Caco-2 (cell line): ENCODE measurements around the gene KLRD1. TPM values are rescaled to one million over a fixed set of nuclear protein-coding genes. Genes with fewer than 3 reads are reported as not detected.

Source experiments
- BruUV-seq: library from RNA; stranded (reverse); fragments of 400-500 nt; replicated peaks from 2 replicates; lab custom pipeline; 2021; lab: Mats Ljungman, UMichigan
- CTCF ChIA-PET: fragments of 300-600 bp; sonication (Branson Sonifier 250); formaldehyde crosslinking; loops from one replicate; lab custom pipeline; 2022; ENCODE audit warnings: antibody characterized with exemption; lab: Charles Lee
- POLR2A ChIA-PET: fragments of 300-600 bp; sonication (Branson Sonifier 250); formaldehyde crosslinking; loops from one replicate; lab custom pipeline; 2022; ENCODE audit warnings: antibody characterized with exemption; lab: Charles Lee
- DNase-seq, 2 experiments: peaks; one replicate each; pipeline versions ENCODE4 v3.0.0 to v3.0.0-alpha.2; 2020 to 2022
- H3K27me3 ChIP-seq: replicated peaks from 2 replicates; pipeline ENCODE4 v1.6.0; 2011; ENCODE audit warnings: low read length; ENCODE audit not compliant: control insufficient read depth, insufficient read depth
- H3K36me3 ChIP-seq: 2 replicates; pipeline ENCODE4 v1.5.1; 2011; ENCODE audit warnings: low read length; ENCODE audit not compliant: control insufficient read depth, insufficient read depth
- H3K4me1 ChIP-seq: fragments of 250-450 bp; sonication (Bioruptor Pico); 2 replicates; pipeline ENCODE4 v1.5.1; 2020; ENCODE audit warnings: mild to moderate bottlenecking
- H3K4me3 ChIP-seq: 2 replicates; pipeline ENCODE4 v1.5.1; 2011; ENCODE audit warnings: low read depth, mild to moderate bottlenecking, control low read depth, low read length
- H3K9me3 ChIP-seq: fragments of 250-450 bp; sonication (Bioruptor Pico); 2 replicates; pipeline ENCODE4 v1.5.1; 2020; ENCODE audit warnings: mild to moderate bottlenecking, moderate library complexity
- H3K27ac Mint-ChIP-seq: one replicate; pipeline ENCODE4 v1.8.0; 2022; ENCODE audit warnings: mixed read lengths; ENCODE audit not compliant: unreplicated experiment
- H3K27me3 Mint-ChIP-seq: one replicate; pipeline ENCODE4 v1.8.0; 2022; ENCODE audit warnings: mixed read lengths; ENCODE audit not compliant: insufficient read depth, unreplicated experiment
- H3K36me3 Mint-ChIP-seq: one replicate; pipeline ENCODE4 v1.8.0; 2022; ENCODE audit warnings: mild to moderate bottlenecking, mixed read lengths; ENCODE audit not compliant: insufficient read depth, unreplicated experiment
- H3K4me1 Mint-ChIP-seq: one replicate; pipeline ENCODE4 v1.8.0; 2022; ENCODE audit warnings: low read depth, mixed read lengths; ENCODE audit not compliant: unreplicated experiment
- H3K4me3 Mint-ChIP-seq: one replicate; pipeline ENCODE4 v1.8.0; 2022; ENCODE audit warnings: mild to moderate bottlenecking, moderate library complexity, mixed read lengths; ENCODE audit not compliant: unreplicated experiment
- H3K9me3 Mint-ChIP-seq: one replicate; pipeline ENCODE4 v1.8.0; 2022; ENCODE audit warnings: mixed read lengths; ENCODE audit not compliant: unreplicated experiment
- CTCF ChIP-seq, 2 experiments: fragments of 200-600 bp in 1 of 2; IDR thresholded peaks; 1 replicate in 1 of 2; 2 replicates in 1 of 2; pipeline versions ENCODE4 v1.5.1 to v1.8.0; 2011 to 2022; ENCODE audit warnings: antibody characterized with exemption in 1 of 2, control low read depth in 1 of 2, inconsistent platforms in 1 of 2, low read depth in 1 of 2, low read length in 1 of 2, mild to moderate bottlenecking in 1 of 2, moderate library complexity in 1 of 2; ENCODE audit not compliant: insufficient read depth in 1 of 2, severe bottlenecking in 1 of 2, unreplicated experiment in 1 of 2
- intact Hi-C: fragments of 100-400 bp; cut with micrococcal nuclease; formaldehyde crosslinking; loops from one replicate; pipeline ENCODE4 v1.10.0; 2022; ENCODE audit not compliant: unreplicated experiment
- total RNA-seq: library from RNA; stranded (reverse); gene quantifications from 2 replicates; pipeline ENCODE4 v1.2.3, GENCODE V29; 2022

Gene KLRD1
- total RNA-seq, 1 experiment from 2014 or later = 0.05 TPM

GRCh38 chr12:10362325-10362724, 54.7 kb downstream of the KLRD1 start:
- no TSS peak for BruUV-seq
- ChIA-PET POLR2A (no interaction called here), CTCF (no interaction called here)
- H3K4me1 ChIP-seq = peaks cover 57% of the 10 kb centered on the region
- no peak for DNase-seq
- peaks cover 10% of the 10 kb centered on the region for H3K9me3 Mint-ChIP-seq
- peaks cover 13% of the 10 kb centered on the region for H3K4me1 Mint-ChIP-seq
- no peak overlapping the region for H3K4me3 Mint-ChIP-seq
- H3K27me3 ChIP-seq = no peaks in the 10 kb centered on the region
- no peak overlapping the region for H3K4me3 ChIP-seq
- intact Hi-C loops = loop anchor here (10.0 kb wide), 1 partner anchor 128 kb away; no protein-coding TSS in a partner anchor
- H3K36me3 ChIP-seq = no peaks in the 10 kb centered on the region
- peaks cover 5% of the 10 kb centered on the region; the same call in 1 of the 2 replicates for H3K9me3 ChIP-seq
- no peaks in the 10 kb centered on the region for H3K36me3 Mint-ChIP-seq
- H3K27ac Mint-ChIP-seq = peak overlapping the region; percentile 23
- TF ChIP-seq CTCF (IDR thresholded peaks at IDR 0.05; ENCODE audit: insufficient read depth in 1 of 2, low read depth in 1 of 2, low read length in 1 of 2, severe bottlenecking in 1 of 2, unreplicated experiment in 1 of 2) = no peak
- H3K27me3 Mint-ChIP-seq = no peaks in the 10 kb centered on the region

GRCh38 chr12:10362828-10363657, 55.4 kb downstream of the KLRD1 start:
- Mint-ChIP-seq H3K36me3 (no peaks in the 10 kb centered on the region), H3K27ac (peak overlapping the region; percentile 23), H3K4me1 (peaks cover 13% of the 10 kb centered on the region), H3K9me3 (peaks cover 14% of the 10 kb centered on the region), H3K4me3 (no peak overlapping the region), H3K27me3 (no peaks in the 10 kb centered on the region)
- Histone ChIP-seq H3K36me3 (no peaks in the 10 kb centered on the region; the same call in 1 of the 2 replicates), H3K4me3 (no peak overlapping the region), H3K27me3 (no peaks in the 10 kb centered on the region), H3K4me1 (peaks cover 57% of the 10 kb centered on the region), H3K9me3 (peaks cover 10% of the 10 kb centered on the region)
- CTCF ChIA-PET = interaction anchor here (0.7 kb wide), 1 partner anchor 48 kb away, joined by 3 read pairs; no protein-coding TSS in a partner anchor
- no peak for TF ChIP-seq CTCF (IDR thresholded peaks at IDR 0.05; ENCODE audit: insufficient read depth in 1 of 2, low read depth in 1 of 2, low read length in 1 of 2, severe bottlenecking in 1 of 2, unreplicated experiment in 1 of 2)
- POLR2A ChIA-PET = no interaction called here
- BruUV-seq = no TSS peak
- no peak for DNase-seq
- intact Hi-C loops = loop anchor here (10.0 kb wide), 1 partner anchor 128 kb away; no protein-coding TSS in a partner anchor

- TF ChIP-seq CTCF (IDR thresholded peaks at IDR 0.05; ENCODE audit: insufficient read depth in 1 of 2, low read depth in 1 of 2, low read length in 1 of 2, severe bottlenecking in 1 of 2, unreplicated experiment in 1 of 2) = no peak
- BruUV-seq = no TSS peak
- Mint-ChIP-seq H3K36me3 (no peaks in the 10 kb centered on the region), H3K27me3 (no peaks in the 10 kb centered on the region), H3K9me3 (peaks cover 19% of the 10 kb centered on the region), H3K4me1 (peaks cover 13% of the 10 kb centered on the region), H3K4me3 (no peak overlapping the region), H3K27ac (no peak overlapping the region)
- Histone ChIP-seq H3K4me1 (peaks cover 57% of the 10 kb centered on the region), H3K9me3 (peaks cover 15% of the 10 kb centered on the region), H3K4me3 (no peak overlapping the region), H3K27me3 (no peaks in the 10 kb centered on the region), H3K36me3 (no peaks in the 10 kb centered on the region; the same call in 1 of the 2 replicates)
- ChIA-PET POLR2A (no interaction called here), CTCF (no interaction called here)
- intact Hi-C loops = loop anchor here (10.0 kb wide), 1 partner anchor 129 kb away; no protein-coding TSS in a partner anchor
- no peak for DNase-seq
Observed at GRCh38 chr12:10363658-10363913, 55.9 kb downstream of the KLRD1 start.
